Stimulated activated CD4-positive, alpha-beta T cell treated with anti-CD3 and anti-CD28 coated beads, Interleukin-2, amount 100 ng/mL, for 4 hours (primary cell): ENCODE data around the gene CYP26A1.

Source experiments
- DNase-seq: peaks from one replicate; pipeline ENCODE4 v3.0.0-alpha.2; 2020; ENCODE audit warnings: low read depth

Gene CYP26A1

DNA sequence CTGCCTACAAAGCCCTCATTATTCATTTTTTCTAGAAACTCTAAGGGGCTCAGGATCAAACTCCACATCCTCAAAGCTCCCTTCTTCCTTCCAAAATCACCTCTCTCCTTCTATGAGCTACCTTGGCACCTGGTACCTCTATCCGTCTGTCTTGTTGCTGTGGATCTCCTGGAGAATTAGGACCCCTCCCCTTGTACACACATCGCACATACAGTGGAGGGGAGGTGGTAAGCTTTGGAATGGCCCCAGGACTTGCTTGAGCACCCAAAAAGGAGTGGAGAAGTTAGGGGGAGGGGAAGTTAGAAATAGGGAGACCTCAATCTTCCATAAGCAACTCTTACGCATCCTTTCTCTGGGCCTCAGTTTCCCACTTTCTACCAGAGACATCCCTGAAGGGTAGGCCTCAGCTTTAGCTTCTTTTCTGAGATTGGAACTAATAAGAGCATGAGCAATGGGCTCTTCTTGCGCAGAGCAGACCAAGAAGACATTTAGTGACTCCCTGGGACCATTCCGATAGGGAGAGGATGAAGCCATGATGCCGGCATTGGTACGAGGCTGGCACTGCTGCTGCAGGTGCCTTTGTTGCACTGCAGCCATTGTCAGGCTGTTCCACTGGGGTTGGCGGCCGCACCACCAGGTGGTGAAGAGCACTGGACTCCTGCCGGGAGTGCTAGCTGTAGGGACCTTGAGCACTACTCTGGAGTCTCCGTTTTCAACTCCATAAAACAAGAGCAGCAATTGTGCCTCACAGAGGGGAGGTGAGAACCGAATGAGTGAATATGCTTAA is 8.6 kb upstream of the CYP26A1 start:
- DNase-seq, result no peak

DNA sequence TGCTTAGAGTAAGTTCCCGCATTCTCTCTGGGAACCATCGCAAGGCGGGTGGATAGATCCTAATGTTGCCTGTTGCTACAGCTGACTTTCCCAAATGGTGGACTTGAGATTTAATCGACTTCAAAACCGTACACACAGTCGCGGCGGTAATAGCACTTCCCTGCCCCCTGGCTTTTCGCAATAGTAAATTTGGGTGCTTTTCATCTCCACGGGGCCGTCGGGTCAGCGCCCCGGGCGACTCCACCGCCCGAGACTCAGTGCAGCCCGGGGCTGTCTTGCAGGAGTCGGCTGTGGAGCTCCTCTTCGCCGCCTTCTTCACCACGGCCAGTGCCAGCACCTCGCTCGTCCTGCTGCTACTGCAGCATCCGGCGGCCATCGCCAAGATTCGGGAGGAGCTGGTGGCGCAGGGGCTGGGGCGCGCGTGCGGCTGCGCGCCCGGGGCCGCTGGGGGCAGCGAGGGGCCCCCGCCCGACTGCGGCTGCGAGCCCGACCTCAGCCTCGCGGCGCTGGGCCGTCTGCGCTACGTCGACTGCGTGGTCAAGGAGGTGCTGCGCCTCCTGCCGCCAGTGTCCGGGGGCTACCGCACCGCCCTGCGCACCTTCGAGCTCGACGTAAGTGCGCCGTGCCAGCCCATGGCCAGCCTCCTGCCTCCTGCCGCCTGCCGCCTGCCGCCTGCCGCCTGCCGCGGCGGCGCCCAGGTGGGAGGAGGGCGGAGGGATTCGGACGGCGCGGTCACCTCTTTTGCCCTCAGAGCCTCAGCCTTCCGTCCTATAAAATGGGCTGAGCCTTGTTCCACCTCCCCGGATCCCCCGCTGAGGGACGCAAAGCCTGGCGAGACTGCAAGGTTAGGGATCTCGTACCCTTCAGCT is 7.8 kb upstream of the CYP26A1 start:
- DNase-seq, result no peak

GRCh38 chr10:93066544-93066913 is 7.2 kb upstream of the CYP26A1 start:
- no peak for DNase-seq

DNA sequence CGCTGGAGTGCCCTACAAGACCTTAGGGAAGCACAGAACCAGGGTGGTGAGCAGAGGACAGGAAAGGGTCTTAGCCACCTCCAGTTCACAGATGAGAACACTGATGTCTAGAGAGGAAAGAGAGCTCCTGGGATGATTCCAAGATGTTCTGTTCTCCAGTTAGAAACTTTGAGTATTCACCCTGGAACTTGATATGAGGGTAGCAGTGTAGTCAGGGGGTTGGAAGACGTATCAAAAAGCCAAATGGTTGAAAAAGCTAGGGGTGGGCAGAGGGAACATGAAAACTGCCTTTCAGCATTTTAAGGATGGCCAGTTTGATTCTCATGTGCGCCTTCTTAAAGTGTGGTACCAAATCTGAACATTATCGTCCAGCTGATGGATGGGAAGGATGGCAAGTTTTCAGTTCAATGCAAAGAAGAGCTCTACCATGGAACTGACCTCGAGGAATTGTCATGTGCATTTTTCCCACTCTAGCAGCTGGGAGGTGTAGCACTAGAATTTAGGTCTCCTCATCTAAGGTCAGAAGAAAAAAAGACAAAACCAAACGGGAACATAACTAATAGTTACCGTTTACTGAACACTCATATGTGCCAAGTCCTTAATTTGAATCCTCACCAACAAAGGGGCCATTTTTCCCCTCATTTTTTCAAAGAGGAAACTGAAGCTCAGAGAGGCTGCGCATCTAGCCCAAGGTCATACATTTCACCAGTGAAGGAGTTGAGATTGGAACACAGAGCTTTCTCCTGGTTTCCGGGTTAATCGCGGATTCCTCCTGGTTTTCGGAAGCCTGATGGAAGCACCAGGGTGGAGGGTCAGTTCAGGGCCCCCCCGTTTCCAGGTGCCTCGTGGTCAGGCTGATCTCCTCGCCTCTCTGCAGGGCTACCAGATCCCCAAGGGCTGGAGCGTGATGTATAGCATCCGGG is 6.0 kb upstream of the CYP26A1 start:
- DNase-seq, result no peak

- DNase-seq, result no peak
Observed at GRCh38 chr10:93068411-93069244, 5.1 kb upstream of the CYP26A1 start.

DNA sequence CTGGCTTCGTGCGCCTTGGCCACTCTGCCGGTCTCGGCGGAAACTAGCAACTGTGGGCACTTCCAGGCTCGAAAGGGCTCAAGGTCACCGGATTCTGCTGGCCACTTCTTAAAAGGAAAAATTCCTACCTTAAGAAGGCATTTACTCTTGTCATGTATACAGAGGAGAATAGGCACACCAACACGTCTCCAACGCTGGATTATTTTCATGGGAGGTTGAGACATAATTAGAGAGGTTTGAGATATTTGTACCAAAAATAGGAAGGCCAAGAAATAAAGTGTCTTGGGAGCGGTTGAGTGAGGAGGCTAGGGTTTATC is 4.5 kb upstream of the CYP26A1 start:
- no peak for DNase-seq

- no peak for DNase-seq
Observed at GRCh38 chr10:93070378-93071176, 3.1 kb upstream of the CYP26A1 start.

- no peak for DNase-seq
Observed at GRCh38 chr10:93071177-93071472, 2.6 kb upstream of the CYP26A1 start.

DNA sequence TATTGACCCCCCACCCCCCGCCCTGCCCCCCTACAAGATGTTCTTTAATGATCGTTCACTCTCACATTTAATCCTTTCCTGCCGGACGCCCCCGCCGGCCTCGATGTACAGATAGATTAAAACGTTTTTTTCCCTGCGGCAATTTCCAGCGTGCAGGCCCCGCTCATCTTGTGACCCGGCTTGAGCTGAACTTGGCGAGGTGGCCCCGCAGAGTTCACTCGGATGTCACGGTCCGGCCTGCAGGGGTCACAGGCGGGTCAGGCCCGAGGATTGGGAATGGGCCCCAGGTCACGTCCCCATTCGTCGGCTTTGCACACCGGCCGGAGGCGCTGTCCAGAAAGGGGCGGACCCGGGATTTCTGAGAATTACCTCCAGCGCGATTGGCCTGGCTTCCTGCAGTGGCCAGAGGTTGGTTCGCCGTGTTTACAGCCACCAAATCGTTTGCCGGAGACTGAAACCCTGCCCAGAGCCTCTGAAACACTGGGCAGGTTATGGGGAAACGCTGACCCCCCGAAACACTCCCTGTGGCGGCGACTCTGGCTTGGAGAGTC is 1.9 kb upstream of the CYP26A1 start:
- no peak for DNase-seq

DNA sequence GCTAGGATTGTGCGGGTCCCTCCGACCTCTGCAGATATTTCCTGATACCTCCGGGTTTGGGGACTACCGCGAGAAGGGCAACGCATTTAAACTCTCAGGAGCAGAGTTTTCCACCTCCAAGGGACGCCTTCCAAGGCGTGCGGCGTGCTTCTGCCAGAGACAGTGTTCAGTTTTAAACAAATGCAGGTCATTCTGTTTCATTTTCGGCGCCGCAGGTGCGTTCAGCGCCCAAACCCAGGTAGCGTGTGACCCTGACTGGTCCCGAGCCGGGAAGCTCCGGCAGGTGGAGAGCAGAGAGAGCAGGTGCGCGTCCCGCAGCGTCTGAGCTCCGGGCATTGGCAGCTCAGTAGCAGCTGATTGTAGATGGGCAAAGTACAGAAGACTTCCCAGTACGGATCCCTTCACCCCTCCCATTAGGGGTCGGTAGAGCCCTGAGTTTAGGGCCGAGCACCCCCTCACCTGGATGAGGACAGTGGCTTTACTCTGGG is 1.4 kb upstream of the CYP26A1 start:
- DNase-seq, result no peak

DNA sequence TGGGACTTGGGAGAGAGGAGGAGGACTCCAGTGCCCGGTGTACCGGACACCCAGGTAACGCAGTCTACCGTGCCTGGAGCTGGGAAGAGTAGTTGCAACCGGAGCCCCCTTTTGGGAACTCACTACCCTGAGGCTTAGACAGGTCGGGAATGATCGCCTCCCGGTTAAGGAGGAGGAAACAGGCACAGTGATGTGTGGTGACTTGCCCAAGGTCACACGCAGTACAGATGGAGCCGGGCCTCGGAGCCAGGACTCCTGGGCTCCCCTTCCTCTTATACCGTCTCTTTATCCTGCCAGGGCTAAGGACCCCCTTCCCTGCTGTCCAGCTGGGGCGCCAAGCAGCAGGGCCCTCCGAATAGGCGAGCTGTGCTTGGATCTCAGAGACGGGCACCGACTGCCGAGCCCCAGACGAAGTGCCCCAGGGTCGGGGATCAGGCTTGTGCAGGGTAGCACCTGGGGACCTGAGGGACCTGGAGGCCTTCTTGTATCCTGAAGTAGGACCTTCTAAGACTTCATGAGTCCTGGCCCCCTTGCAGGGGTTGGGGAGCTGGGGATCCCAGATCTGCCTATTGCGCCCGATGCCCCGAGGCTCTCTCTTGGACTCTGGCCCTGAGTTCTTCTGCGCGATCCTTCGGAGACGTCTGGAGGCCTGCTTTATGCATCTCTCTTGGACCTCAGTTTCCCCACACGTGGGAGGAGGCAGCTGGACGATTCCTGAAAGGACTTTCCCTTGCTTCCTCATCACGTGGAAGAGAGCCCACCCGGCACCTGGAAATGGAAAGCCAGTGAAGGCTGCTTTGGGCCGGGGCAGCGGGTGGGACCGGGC is 767 bp upstream of the CYP26A1 start:
- DNase-seq, result no peak

GRCh38 chr10:93074147-93074596 is 479 bp downstream of the CYP26A1 start:
- no peak for DNase-seq

- no peak for DNase-seq
Observed at GRCh38 chr10:93074597-93075368, 1.1 kb downstream of the CYP26A1 start.

GRCh38 chr10:93075369-93076221 is 1.9 kb downstream of the CYP26A1 start:
- DNase-seq, result no peak

DNA sequence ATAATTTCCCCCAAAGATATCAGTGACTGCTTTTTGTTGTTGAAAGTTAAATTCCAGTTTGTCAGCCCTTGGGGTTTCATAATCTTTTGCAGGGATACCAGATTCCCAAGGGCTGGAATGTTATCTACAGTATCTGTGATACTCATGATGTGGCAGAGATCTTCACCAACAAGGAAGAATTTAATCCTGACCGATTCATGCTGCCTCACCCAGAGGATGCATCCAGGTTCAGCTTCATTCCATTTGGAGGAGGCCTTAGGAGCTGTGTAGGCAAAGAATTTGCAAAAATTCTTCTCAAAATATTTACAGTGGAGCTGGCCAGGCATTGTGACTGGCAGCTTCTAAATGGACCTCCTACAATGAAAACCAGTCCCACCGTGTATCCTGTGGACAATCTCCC is 3.2 kb downstream of the CYP26A1 start:
- DNase-seq, result no peak

GRCh38 chr10:93077860-93078337 is 4.2 kb downstream of the CYP26A1 start:
- no peak for DNase-seq

DNA sequence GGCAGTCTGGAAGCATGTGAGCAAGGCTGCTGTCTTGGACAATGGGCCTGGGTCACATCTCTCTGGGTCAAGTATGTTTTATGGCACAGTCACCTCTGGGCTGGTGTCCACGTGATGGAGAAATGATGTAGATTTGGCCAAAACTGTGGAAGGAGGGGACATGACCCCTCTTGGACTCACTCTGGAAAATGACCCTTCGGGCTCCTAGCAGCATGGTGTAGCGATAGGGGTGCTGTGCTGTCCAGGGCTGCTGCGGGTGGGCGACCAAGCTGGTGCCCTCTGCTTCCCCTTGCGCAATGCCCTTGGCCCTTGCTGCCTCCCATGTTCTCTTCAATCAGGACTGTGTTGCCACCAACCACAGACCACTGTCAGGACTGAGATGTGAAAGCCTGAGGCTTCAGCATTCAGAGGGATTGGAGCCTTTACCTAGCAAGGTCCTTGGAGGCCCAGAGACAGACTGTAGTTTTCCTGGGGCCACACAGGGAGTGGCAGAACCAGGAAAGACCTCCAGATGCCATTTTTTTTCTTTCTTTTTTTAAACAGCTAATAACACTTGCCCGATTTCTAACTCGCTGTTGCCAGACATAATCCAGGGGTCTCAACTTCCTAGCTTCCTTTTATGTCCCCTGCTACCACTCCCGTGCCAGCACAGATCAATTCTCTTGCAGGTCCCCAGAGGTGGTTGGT is 6.1 kb downstream of the CYP26A1 start:
- DNase-seq, result no peak
